OCI-LY7 (cell line): ENCODE data around the gene CLSTN1. TPM values are rescaled to one million over a fixed set of nuclear protein-coding genes. Genes with fewer than 3 reads are reported as not detected.

Experiments used
- BruUV-seq: library from RNA; stranded (reverse); fragments of 400-500 nt; replicated peaks from 2 replicates; lab custom pipeline; 2021; lab: Mats Ljungman, UMichigan
- CTCF ChIA-PET: fragments of 300-600 bp; sonication (Branson Sonifier 250); formaldehyde crosslinking; loops from one replicate; lab custom pipeline; 2022; ENCODE audit warnings: antibody characterized with exemption; ENCODE audit not compliant: unreplicated experiment; lab: Charles Lee
- POLR2A ChIA-PET: fragments of 300-600 bp; sonication (Branson Sonifier 250); formaldehyde crosslinking; loops from one replicate; lab custom pipeline; 2022; ENCODE audit warnings: antibody characterized with exemption; lab: Charles Lee
- DNase-seq: peaks from one replicate; pipeline ENCODE4 v3.0.0-alpha.2; 2015; ENCODE audit warnings: low spot score
- H2AFZ ChIP-seq: fragments of 200-600 bp; sonication (generic), shearing (Covaris generic); 2 replicates; pipeline ENCODE4 v1.6.1; 2014; ENCODE audit warnings: mild to moderate bottlenecking, antibody characterized with exemption, low read length, moderate library complexity
- H3K27ac ChIP-seq: fragments of 200-600 bp; sonication (generic); 2 replicates; pipeline ENCODE4 v1.5.1; 2014; ENCODE audit warnings: mixed run types, low read depth, mild to moderate bottlenecking, moderate library complexity, low read length, inconsistent platforms; ENCODE audit not compliant: poor library complexity, severe bottlenecking
- H3K36me3 ChIP-seq: fragments of 200-600 bp; sonication (generic); 2 replicates; pipeline ENCODE4 v1.6.1; 2014; ENCODE audit warnings: mild to moderate bottlenecking, antibody characterized with exemption, low read length, moderate library complexity, mixed read lengths; ENCODE audit not compliant: insufficient read depth
- H3K4me1 ChIP-seq: fragments of 200-600 bp; sonication (generic); 2 replicates; pipeline ENCODE4 v1.5.1; 2014; ENCODE audit warnings: mild to moderate bottlenecking, low read length; ENCODE audit not compliant: insufficient read depth, poor library complexity, severe bottlenecking
- H3K4me2 ChIP-seq: fragments of 200-600 bp; sonication (generic); 2 replicates; pipeline ENCODE4 v1.6.1; 2014; ENCODE audit warnings: mild to moderate bottlenecking, low read length
- H3K4me3 ChIP-seq: fragments of 200-600 bp; sonication (generic); 2 replicates; pipeline ENCODE4 v1.5.1; 2014; ENCODE audit warnings: mild to moderate bottlenecking, low read depth, low read length; ENCODE audit not compliant: poor library complexity, severe bottlenecking
- H3K79me2 ChIP-seq: fragments of 200-600 bp; sonication (generic); 2 replicates; pipeline ENCODE4 v1.6.1; 2016; ENCODE audit warnings: low read depth, mild to moderate bottlenecking, low read length, moderate library complexity, mixed read lengths; ENCODE audit not compliant: insufficient read depth
- H3K9me2 ChIP-seq: fragments of 200-600 bp; sonication (generic); 2 replicates; pipeline ENCODE4 v1.6.1; 2016; ENCODE audit warnings: mild to moderate bottlenecking, low read length, mixed read lengths; ENCODE audit not compliant: insufficient read depth
- H3K9me3 ChIP-seq: fragments of 200-600 bp; sonication (generic); 2 replicates; pipeline ENCODE4 v1.6.1; 2014; ENCODE audit warnings: mild to moderate bottlenecking, mixed run types, low read length, mixed read lengths
- H4K20me1 ChIP-seq: fragments of 200-600 bp; sonication (generic); 2 replicates; pipeline ENCODE4 v1.6.1; 2014; ENCODE audit warnings: mild to moderate bottlenecking, antibody characterized with exemption, low read length, moderate library complexity, mixed read lengths; ENCODE audit not compliant: insufficient read depth
- CTCF ChIP-seq: fragments of 200-600 bp; sonication (generic); conservative IDR thresholded peaks from 2 replicates; pipeline ENCODE4 v1.5.1; 2014; ENCODE audit warnings: mild to moderate bottlenecking, antibody characterized with exemption, low read length, moderate library complexity, mixed read lengths
- EZH2phosphoT487 ChIP-seq: fragments of 200-600 bp; sonication (generic); IDR thresholded peaks from 2 replicates; pipeline ENCODE4 v1.6.1; 2018; ENCODE audit warnings: low read depth, borderline replicate concordance, mild to moderate bottlenecking, mixed run types, antibody characterized with exemption, low read length, moderate library complexity, mixed read lengths
- intact Hi-C: fragments of 100-400 bp; cut with micrococcal nuclease; formaldehyde crosslinking; loops from one replicate; pipeline ENCODE4 v1.10.0; 2022; ENCODE audit not compliant: unreplicated experiment
- total RNA-seq, 2 experiments: library from RNA; depleted of rRNA in 1 of 2; stranded (reverse); fragments of >200 nt in 1 of 2; shearing (Covaris generic) in 1 of 2; gene quantifications; 2 replicates each; pipeline ENCODE4 v1.2.3, GENCODE V29; 2014 to 2022

CLSTN1 gene
- total RNA-seq, 2 experiments from 2014 or later: 58.6 to 124 TPM

- no peaks in the 10 kb centered on the region for H3K9me2 ChIP-seq
- intact Hi-C loops: loop anchor here (1.0 to 2.0 kb wide), 4 partner anchors 37 to 233 kb away; partner anchors contain the start of genes TMEM201 and UBE4B
- ChIA-PET CTCF (no interaction called here), POLR2A (interaction anchor here (1.1 to 4.1 kb wide), 5 partner anchors 9 to 45 kb away, joined by 4 to 37 read pairs (median 5); no protein-coding TSS in a partner anchor)
- no peaks in the 10 kb centered on the region for H3K9me3 ChIP-seq
- H3K36me3 ChIP-seq: peaks cover 20% of the 10 kb centered on the region
- peak overlapping the region; percentile 95 for H3K4me2 ChIP-seq
- TF ChIP-seq CTCF (no peak), EZH2phosphoT487 (no peak)
- H3K4me1 ChIP-seq: peaks cover 59% of the 10 kb centered on the region
- no peak overlapping the region for H3K27ac ChIP-seq
- BruUV-seq: no TSS peak
- peaks cover 64% of the 10 kb centered on the region for H3K79me2 ChIP-seq
- peak overlapping the region; percentile 98 for H3K4me3 ChIP-seq
- no peak for DNase-seq
- H4K20me1 ChIP-seq: peaks cover 19% of the 10 kb centered on the region
- no peak overlapping the region for H2AFZ ChIP-seq
Measured at GRCh38 chr1:9821710-9822109, 2.1 kb downstream of the CLSTN1 start.

GRCh38 chr1:9820521-9820920, 3.2 kb downstream of the CLSTN1 start:
- peak overlapping the region; percentile 95 for H3K4me2 ChIP-seq
- H2AFZ ChIP-seq: no peak overlapping the region
- POLR2A ChIA-PET: interaction anchor here (1.6 to 4.1 kb wide), 3 partner anchors 9 to 35 kb away, joined by 4 to 37 read pairs (median 5); no protein-coding TSS in a partner anchor
- H3K9me3 ChIP-seq: no peaks in the 10 kb centered on the region
- peaks cover 74% of the 10 kb centered on the region for H3K79me2 ChIP-seq
- H4K20me1 ChIP-seq: peaks cover 19% of the 10 kb centered on the region
- H3K9me2 ChIP-seq: no peaks in the 10 kb centered on the region
- H3K4me1 ChIP-seq: peaks cover 63% of the 10 kb centered on the region
- peak; percentile 42 for DNase-seq
- H3K4me3 ChIP-seq: peak overlapping the region; percentile 98
- CTCF ChIA-PET: interaction anchor here (1.2 kb wide), 1 partner anchor 36 kb away, joined by 3 read pairs; no protein-coding TSS in a partner anchor
- TSS peak; percentile 55 for BruUV-seq
- H3K36me3 ChIP-seq: peaks cover 24% of the 10 kb centered on the region
- TF ChIP-seq CTCF (no peak), EZH2phosphoT487 (no peak)
- peak overlapping the region; percentile 35 for H3K27ac ChIP-seq
- intact Hi-C loops: loop anchor here (1.0 to 2.0 kb wide), 2 partner anchors 33 to 212 kb away; partner anchors contain the start of gene UBE4B

- Histone ChIP-seq H4K20me1 (peaks cover 16% of the 10 kb centered on the region), H3K4me3 (no peak overlapping the region), H3K27ac (no peak overlapping the region), H3K4me1 (peaks cover 66% of the 10 kb centered on the region), H3K9me3 (no peaks in the 10 kb centered on the region), H3K4me2 (no peak overlapping the region), H3K36me3 (peaks cover 37% of the 10 kb centered on the region), H3K9me2 (no peaks in the 10 kb centered on the region), H3K79me2 (peaks cover 98% of the 10 kb centered on the region), H2AFZ (no peak overlapping the region)
- CTCF ChIA-PET: no interaction called here
- no peak for TF ChIP-seq EZH2phosphoT487
- TF ChIP-seq CTCF: no peak
- POLR2A ChIA-PET: interaction anchor here (1.1 to 1.8 kb wide), 4 partner anchors 13 to 43 kb away, joined by 3 to 6 read pairs (median 4); no protein-coding TSS in a partner anchor
- no peak for DNase-seq
- BruUV-seq: no TSS peak
- intact Hi-C loops: no loop called here
Measured at GRCh38 chr1:9817734-9818133, 6.0 kb downstream of the CLSTN1 start.
